BE2C (cell line): ENCODE data around the gene ZMYND8.

Experiments
- DNase-seq: peaks from one replicate; pipeline ENCODE4 v3.0.0-alpha.2; 2020
- H3K27me3 ChIP-seq: fragments of 250-450 bp; sonication (Bioruptor Pico); 2 replicates; pipeline ENCODE4 v1.5.1; 2020; ENCODE audit warnings: mild to moderate bottlenecking
- H3K36me3 ChIP-seq: fragments of 250-450 bp; sonication (Bioruptor Pico); 2 replicates; pipeline ENCODE4 v1.5.1; 2020; ENCODE audit warnings: mild to moderate bottlenecking
- H3K4me1 ChIP-seq: fragments of 250-450 bp; sonication (Bioruptor Pico); 2 replicates; pipeline ENCODE4 v1.5.1; 2020
- H3K4me3 ChIP-seq: 2 replicates; pipeline ENCODE4 v1.5.1; 2011; ENCODE audit warnings: low read depth, low read length
- H3K9me3 ChIP-seq: fragments of 250-450 bp; sonication (Bioruptor Pico); 2 replicates; pipeline ENCODE4 v1.5.1; 2020
- CTCF ChIP-seq: IDR thresholded peaks from 2 replicates; pipeline ENCODE4 v1.5.1; 2012; ENCODE audit warnings: mild to moderate bottlenecking, low read depth, low read length

The ZMYND8 gene

GRCh38 chr20:47217482-47218446 is 138.7 kb downstream of the ZMYND8 start:
- Histone ChIP-seq H3K4me1 (no peaks in the 10 kb centered on the region), H3K4me3 (no peak overlapping the region), H3K9me3 (no peaks in the 10 kb centered on the region), H3K27me3 (no peaks in the 10 kb centered on the region), H3K36me3 (peaks cover 94% of the 10 kb centered on the region)
- TF ChIP-seq CTCF, result no peak
- no peak for DNase-seq

GRCh38 chr20:47216819-47217410 is 139.6 kb downstream of the ZMYND8 start:
- Histone ChIP-seq H3K36me3 (peaks cover 94% of the 10 kb centered on the region), H3K4me1 (no peaks in the 10 kb centered on the region), H3K27me3 (no peaks in the 10 kb centered on the region), H3K4me3 (no peak overlapping the region), H3K9me3 (no peaks in the 10 kb centered on the region)
- no peak for TF ChIP-seq CTCF
- no peak for DNase-seq

GRCh38 chr20:47215653-47216397 is 140.7 kb downstream of the ZMYND8 start:
- no peak for TF ChIP-seq CTCF
- H3K27me3 ChIP-seq, result no peaks in the 10 kb centered on the region
- no peak for DNase-seq
- no peaks in the 10 kb centered on the region for H3K9me3 ChIP-seq
- no peak overlapping the region for H3K4me3 ChIP-seq
- H3K36me3 ChIP-seq, result peaks cover 94% of the 10 kb centered on the region
- H3K4me1 ChIP-seq, result no peaks in the 10 kb centered on the region

- no peaks in the 10 kb centered on the region for H3K9me3 ChIP-seq
- no peaks in the 10 kb centered on the region for H3K4me1 ChIP-seq
- H3K4me3 ChIP-seq, result no peak overlapping the region
- no peaks in the 10 kb centered on the region for H3K27me3 ChIP-seq
- DNase-seq, result no peak
- H3K36me3 ChIP-seq, result peaks cover 94% of the 10 kb centered on the region
- no peak for TF ChIP-seq CTCF
Measured at GRCh38 chr20:47213966-47214365, 142.5 kb downstream of the ZMYND8 start.

GRCh38 chr20:47212606-47213207 is 143.8 kb downstream of the ZMYND8 start:
- no peak for TF ChIP-seq CTCF
- DNase-seq, result no peak
- Histone ChIP-seq H3K9me3 (no peaks in the 10 kb centered on the region), H3K27me3 (no peaks in the 10 kb centered on the region), H3K36me3 (peaks cover 93% of the 10 kb centered on the region), H3K4me3 (no peak overlapping the region), H3K4me1 (no peaks in the 10 kb centered on the region)
